Hepatocyte (in vitro differentiated cells): Measurements from ENCODE around the gene MCTS1.

Experiments
- CTCF ChIP-seq: fragments of 200-600 bp; sonication (generic); IDR thresholded peaks from 2 replicates; pipeline ENCODE4 v1.5.1; 2016; ENCODE audit warnings: antibody characterized with exemption, mild to moderate bottlenecking; ENCODE audit not compliant: poor library complexity
- EZH2 ChIP-seq: fragments of 200-600 bp; sonication (generic); IDR thresholded peaks from 2 replicates; pipeline ENCODE4 v1.6.1; 2016; ENCODE audit warnings: antibody characterized with exemption, mild to moderate bottlenecking, borderline replicate concordance
- EZH2phosphoT487 ChIP-seq: fragments of 200-600 bp; sonication (generic); IDR thresholded peaks from one replicate; pipeline ENCODE4 v1.6.1; 2018; ENCODE audit warnings: antibody characterized with exemption, mild to moderate bottlenecking, low read depth, moderate library complexity; ENCODE audit not compliant: unreplicated experiment, severe bottlenecking

- TF ChIP-seq CTCF (no peak), EZH2phosphoT487 (no peak), EZH2 (no peak)
These were observed 471 bp downstream of the MCTS1 start for GRCh38 chrX:120604361-120604782.
